RWPE2 (cell line): Measurements from ENCODE around the gene MGAM2.

ENCODE experiments used
- ATAC-seq: fragments of 200-7000 bp; cut with Tn5 transposase; 3 replicates; pipeline ENCODE4 v1.9.1; 2021; ENCODE audit warnings: low read depth
- DNase-seq: peaks from one replicate; pipeline ENCODE4 v3.0.0-alpha.2; 2020; ENCODE audit warnings: low spot score
- H3K27ac ChIP-seq: fragments of 450-650 bp; 2 replicates; pipeline ENCODE4 v1.5.1; 2017; ENCODE audit warnings: mild to moderate bottlenecking; ENCODE audit not compliant: poor library complexity, severe bottlenecking
- H3K27me3 ChIP-seq: fragments of 250-450 bp; sonication (Bioruptor Pico); 2 replicates; pipeline ENCODE4 v1.5.1; 2021; ENCODE audit warnings: mild to moderate bottlenecking, moderate library complexity; ENCODE audit not compliant: insufficient read depth, poor library complexity, severe bottlenecking
- H3K36me3 ChIP-seq: fragments of 250-450 bp; sonication (Bioruptor Pico); 2 replicates; pipeline ENCODE4 v1.5.1; 2020; ENCODE audit warnings: low read depth, mild to moderate bottlenecking, moderate library complexity
- H3K4me1 ChIP-seq: fragments of 250-450 bp; sonication (Bioruptor Pico); 2 replicates; pipeline ENCODE4 v1.5.1; 2021; ENCODE audit warnings: mild to moderate bottlenecking, moderate library complexity; ENCODE audit not compliant: insufficient read depth, poor library complexity, severe bottlenecking
- H3K4me3 ChIP-seq: fragments of 250-450 bp; sonication (Bioruptor Pico); 2 replicates; pipeline ENCODE4 v1.5.1; 2021; ENCODE audit warnings: mild to moderate bottlenecking, moderate library complexity; ENCODE audit not compliant: severe bottlenecking
- H3K9me3 ChIP-seq: fragments of 250-450 bp; sonication (Bioruptor Pico); 2 replicates; pipeline ENCODE4 v1.5.1; 2021; ENCODE audit warnings: mild to moderate bottlenecking, moderate library complexity; ENCODE audit not compliant: severe bottlenecking
- CTCF ChIP-seq: fragments of 450-650 bp; IDR thresholded peaks from one replicate; pipeline ENCODE4 v1.5.1; 2017; ENCODE audit warnings: mild to moderate bottlenecking, moderate library complexity; ENCODE audit not compliant: poor library complexity, severe bottlenecking

MGAM2 gene

DNA sequence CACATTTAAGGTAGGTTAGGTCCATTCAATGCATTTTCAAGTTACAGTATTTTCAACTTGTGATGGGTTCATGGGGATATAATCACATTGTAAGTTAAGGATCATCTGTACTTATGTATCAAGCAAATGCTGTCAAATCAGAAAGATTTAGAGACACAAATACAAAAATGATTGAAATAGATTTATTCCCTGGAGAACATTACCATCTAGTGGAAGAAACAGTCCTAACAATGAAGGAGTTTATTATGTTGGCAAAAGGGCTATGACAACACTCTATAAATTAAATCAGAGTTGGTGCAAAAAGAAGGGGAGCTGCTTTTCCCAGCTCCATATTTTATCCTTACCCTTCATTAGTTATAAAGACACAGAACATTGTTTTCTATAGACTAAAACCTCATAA, 77.3 kb downstream of the MGAM2 start:
- Histone ChIP-seq H3K36me3 (no peaks in the 10 kb centered on the region), H3K27ac (no peak overlapping the region), H3K4me1 (no peaks in the 10 kb centered on the region), H3K27me3 (no peaks in the 10 kb centered on the region), H3K9me3 (no peaks in the 10 kb centered on the region), H3K4me3 (no peak overlapping the region)
- TF ChIP-seq CTCF = peak; percentile 47
- ATAC-seq = no peak
- DNase-seq = no peak

GRCh38 chr7:142194201-142194600, 82.7 kb downstream of the MGAM2 start:
- DNase-seq = no peak
- Histone ChIP-seq H3K4me1 (no peaks in the 10 kb centered on the region), H3K9me3 (no peaks in the 10 kb centered on the region), H3K27ac (no peak overlapping the region), H3K4me3 (no peak overlapping the region), H3K36me3 (no peaks in the 10 kb centered on the region), H3K27me3 (no peaks in the 10 kb centered on the region)
- ATAC-seq = peak; percentile 45; the same call in 2 of the 3 replicates
- no peak for TF ChIP-seq CTCF

GRCh38 chr7:142196066-142196840, 84.7 kb downstream of the MGAM2 start:
- Histone ChIP-seq H3K4me1 (no peaks in the 10 kb centered on the region), H3K27ac (no peak overlapping the region), H3K9me3 (no peaks in the 10 kb centered on the region), H3K36me3 (no peaks in the 10 kb centered on the region), H3K27me3 (no peaks in the 10 kb centered on the region), H3K4me3 (no peak overlapping the region)
- ATAC-seq = peak; percentile 81; the same call in 2 of the 3 replicates
- TF ChIP-seq CTCF = no peak
- no peak for DNase-seq

- no peak for TF ChIP-seq CTCF
- no peak for ATAC-seq
These were observed 88.7 kb downstream of the MGAM2 start for GRCh38 chr7:142200206-142200605.

DNA sequence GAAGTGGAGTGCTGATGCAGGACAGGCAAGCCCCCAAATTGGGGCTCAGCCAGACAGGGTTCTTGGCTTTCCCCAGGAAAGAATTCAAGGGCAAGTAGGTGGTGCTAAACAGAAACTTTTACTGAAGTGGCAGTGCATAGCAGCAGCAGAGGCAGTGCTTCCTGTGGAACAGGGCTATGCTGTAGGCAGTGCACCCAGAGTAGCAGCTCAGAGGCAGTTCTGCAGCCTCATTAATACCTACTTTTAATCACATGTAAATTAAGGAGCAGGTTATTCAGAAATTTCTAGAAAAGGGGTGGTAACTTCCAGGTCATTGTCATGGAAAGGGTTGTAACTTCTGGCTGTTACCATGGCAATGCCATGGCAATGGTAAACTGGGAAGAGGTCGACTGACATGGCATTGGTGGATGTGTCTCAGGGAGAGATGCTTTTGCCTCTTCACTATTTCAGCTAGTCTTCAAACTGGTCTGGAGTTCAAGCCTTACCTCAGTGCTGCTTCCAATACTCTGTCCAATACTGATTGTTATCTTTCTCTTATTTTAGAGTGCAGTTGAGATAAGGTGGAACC, 117.1 kb downstream of the MGAM2 start:
- Histone ChIP-seq H3K27me3 (no peaks in the 10 kb centered on the region), H3K27ac (no peak overlapping the region), H3K36me3 (no peaks in the 10 kb centered on the region), H3K4me3 (no peak overlapping the region), H3K4me1 (no peaks in the 10 kb centered on the region), H3K9me3 (no peaks in the 10 kb centered on the region)
- TF ChIP-seq CTCF = no peak
- ATAC-seq = no peak
- no peak for DNase-seq

More at GRCh38 chr7:142200206-142200605, 88.7 kb downstream of the MGAM2 start:
- no peaks in the 10 kb centered on the region for H3K36me3 ChIP-seq
- no peaks in the 10 kb centered on the region for H3K27me3 ChIP-seq
- H3K4me1 ChIP-seq = no peaks in the 10 kb centered on the region
- no peak for DNase-seq
- H3K9me3 ChIP-seq = no peaks in the 10 kb centered on the region
- H3K4me3 ChIP-seq = no peak overlapping the region
- H3K27ac ChIP-seq = no peak overlapping the region
